Measurements from ENCODE around the gene GPC1.

GPC1 gene

GRCh38 chr2:240412975-240413812 lies 22.3 kb upstream of the GPC1 start:
- peak; percentile 0 for DNase-seq

- no peak for DNase-seq
Observed at GRCh38 chr2:240413813-240414429, 21.5 kb upstream of the GPC1 start.

GRCh38 chr2:240416821-240417220 lies 18.6 kb upstream of the GPC1 start:
- DNase-seq = no peak

- DNase-seq = no peak
Observed at GRCh38 chr2:240418311-240418710, 17.2 kb upstream of the GPC1 start.

- no peak for DNase-seq
Observed at GRCh38 chr2:240419271-240419670, 16.2 kb upstream of the GPC1 start.

GRCh38 chr2:240419723-240420122 lies 15.7 kb upstream of the GPC1 start:
- no peak for DNase-seq

GRCh38 chr2:240420206-240421104 lies 15.0 kb upstream of the GPC1 start:
- DNase-seq = peak; percentile 1

GRCh38 chr2:240421381-240421780 lies 14.1 kb upstream of the GPC1 start:
- DNase-seq = no peak

GRCh38 chr2:240422658-240423329 lies 12.7 kb upstream of the GPC1 start:
- DNase-seq = no peak

- DNase-seq = peak; percentile 1
Observed at GRCh38 chr2:240423788-240424191, 11.7 kb upstream of the GPC1 start.

- no peak for DNase-seq
Observed at GRCh38 chr2:240424341-240425235, 10.9 kb upstream of the GPC1 start.

GRCh38 chr2:240425236-240425615 lies 10.2 kb upstream of the GPC1 start:
- peak; percentile 0 for DNase-seq

GRCh38 chr2:240425697-240426096 lies 9.8 kb upstream of the GPC1 start:
- peak; percentile 0 for DNase-seq

- peak; percentile 1 for DNase-seq
Observed at GRCh38 chr2:240426845-240427721, 8.4 kb upstream of the GPC1 start.

- DNase-seq = no peak
Observed at GRCh38 chr2:240427729-240428128, 7.7 kb upstream of the GPC1 start.

- no peak for DNase-seq
Observed at GRCh38 chr2:240428245-240428644, 7.2 kb upstream of the GPC1 start.

GRCh38 chr2:240429341-240429871 lies 6.1 kb upstream of the GPC1 start:
- DNase-seq = peak; percentile 1

GRCh38 chr2:240429872-240430491 lies 5.5 kb upstream of the GPC1 start:
- peak; percentile 0 for DNase-seq

GRCh38 chr2:240430595-240430994 lies 4.9 kb upstream of the GPC1 start:
- peak; percentile 1 for DNase-seq

- peak; percentile 0 for DNase-seq
Observed at GRCh38 chr2:240431271-240431660, 4.2 kb upstream of the GPC1 start.
